Stimulated activated CD4-positive, alpha-beta T cell treated with anti-CD3 and anti-CD28 coated beads, Interleukin-4, amount 100 ng/mL, for 1 hour (primary cell): ENCODE measurements around the gene SEMA3C.

Source experiments
- DNase-seq: peaks from one replicate; pipeline ENCODE4 v3.0.0-alpha.2; 2020

Gene SEMA3C

DNA sequence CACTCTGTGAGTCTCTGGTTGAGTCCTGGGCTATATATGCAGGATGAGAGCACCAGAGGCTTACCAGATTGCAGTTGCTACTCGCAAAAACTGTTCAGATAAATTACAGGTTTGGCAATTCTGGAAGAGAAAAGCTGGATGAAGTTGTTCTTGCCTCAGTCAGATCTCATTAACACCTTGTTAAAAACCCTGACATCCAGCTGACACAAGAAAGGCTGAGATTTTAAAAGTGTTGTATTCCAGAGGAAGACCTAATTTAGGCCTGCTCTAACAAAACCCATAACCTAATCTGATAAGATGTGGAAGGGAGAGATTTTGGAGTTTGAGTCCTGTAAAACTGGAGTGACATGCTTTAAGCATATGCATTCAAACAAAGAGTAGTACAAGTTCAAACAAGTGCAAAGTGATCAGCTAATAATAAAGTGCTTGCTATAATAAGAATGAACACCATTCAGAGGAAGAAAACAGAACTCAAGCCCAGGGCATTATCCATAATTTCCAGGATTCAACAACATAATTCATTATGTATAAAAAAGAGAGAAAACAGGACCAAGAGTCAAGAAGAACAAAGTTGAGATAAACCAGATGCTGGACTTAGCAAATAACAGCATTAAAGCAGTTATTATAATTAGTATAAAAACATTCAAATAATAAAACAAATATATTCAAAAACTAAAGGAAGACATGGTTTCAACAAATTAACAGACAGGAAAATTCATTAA, 144.9 kb downstream of the SEMA3C start:
- no peak for DNase-seq

- no peak for DNase-seq
Observed at GRCh38 chr7:80772347-80772993, 146.4 kb downstream of the SEMA3C start.

DNA sequence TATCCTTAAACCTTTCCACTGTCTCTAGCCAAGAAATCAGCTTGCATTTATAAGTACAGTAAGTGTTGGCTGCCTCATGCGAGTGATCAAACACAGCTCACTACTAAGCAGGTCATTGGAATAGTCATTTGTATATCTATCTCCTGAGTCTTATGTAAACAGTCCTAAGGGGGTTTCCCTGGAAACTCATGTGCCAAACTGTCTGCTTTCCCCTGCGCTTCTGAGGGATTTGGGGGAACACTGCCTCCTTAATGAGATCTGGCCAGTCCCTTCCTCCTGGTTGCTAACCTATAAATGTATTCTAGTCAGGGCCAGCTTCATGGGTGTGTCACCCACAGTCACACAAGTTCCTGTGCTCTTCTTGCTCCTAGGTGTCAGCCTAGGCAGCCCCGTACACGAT, 147.3 kb downstream of the SEMA3C start:
- DNase-seq: no peak

DNA sequence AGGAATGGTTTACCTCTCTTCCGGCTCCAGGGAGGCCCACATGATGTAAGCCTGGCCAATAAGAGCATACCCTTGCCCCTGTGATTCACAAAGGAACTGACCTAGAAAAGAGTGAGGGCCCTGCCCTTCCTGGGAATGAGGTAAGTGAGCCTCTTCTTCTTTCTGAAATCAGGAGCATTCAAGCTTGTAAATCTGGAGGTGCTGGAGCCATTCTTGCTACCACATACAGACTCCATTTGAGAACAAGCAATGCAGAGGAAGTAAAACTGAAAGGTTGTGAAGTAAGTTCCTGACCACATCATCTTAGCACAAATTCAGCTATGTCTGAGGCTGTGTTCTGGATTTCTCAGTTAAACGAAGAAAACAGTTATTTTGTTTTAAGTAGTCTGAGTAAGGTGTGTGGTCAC, 148.2 kb downstream of the SEMA3C start:
- no peak for DNase-seq

DNA sequence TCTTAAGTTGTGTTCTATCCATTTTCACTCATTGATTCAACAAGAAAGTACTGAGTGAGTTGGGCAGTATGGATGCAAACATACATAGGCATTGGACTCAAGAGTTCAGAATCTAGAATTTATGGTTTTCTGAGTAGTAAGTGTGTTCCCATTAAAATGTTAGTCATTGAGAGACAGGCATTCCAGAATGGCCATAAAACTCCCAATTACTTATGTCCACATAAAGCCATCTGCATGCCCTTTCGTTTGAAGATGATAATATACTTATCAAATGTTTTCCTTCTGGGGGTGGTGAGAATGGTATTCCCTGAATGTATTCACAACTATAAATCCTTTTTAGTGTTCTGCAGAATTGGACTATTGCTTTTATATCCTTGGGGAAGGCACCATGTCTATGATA, 148.8 kb downstream of the SEMA3C start:
- DNase-seq: no peak

DNA sequence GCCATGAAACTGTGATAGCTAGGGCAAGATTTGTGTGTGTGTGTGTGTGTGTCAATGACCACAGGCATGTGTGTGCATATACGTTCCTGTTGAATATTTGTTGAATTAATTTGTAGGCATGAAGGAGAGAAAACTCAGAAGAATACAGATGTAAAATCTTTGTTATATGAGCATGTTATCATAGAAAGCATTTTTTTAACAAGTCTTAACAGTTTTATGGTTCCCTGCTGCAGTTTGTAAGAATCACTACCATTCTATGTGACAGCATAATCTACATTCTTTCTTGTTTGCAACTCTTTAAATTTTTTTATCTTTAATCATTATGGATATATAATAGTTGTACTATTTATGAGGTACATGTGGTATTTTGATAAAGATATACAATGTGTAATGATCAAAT, 150.1 kb downstream of the SEMA3C start:
- no peak for DNase-seq

GRCh38 chr7:80767654-80768053, 151.2 kb downstream of the SEMA3C start:
- DNase-seq: no peak

- DNase-seq: no peak
Observed at GRCh38 chr7:80766724-80767123, 152.1 kb downstream of the SEMA3C start.

DNA sequence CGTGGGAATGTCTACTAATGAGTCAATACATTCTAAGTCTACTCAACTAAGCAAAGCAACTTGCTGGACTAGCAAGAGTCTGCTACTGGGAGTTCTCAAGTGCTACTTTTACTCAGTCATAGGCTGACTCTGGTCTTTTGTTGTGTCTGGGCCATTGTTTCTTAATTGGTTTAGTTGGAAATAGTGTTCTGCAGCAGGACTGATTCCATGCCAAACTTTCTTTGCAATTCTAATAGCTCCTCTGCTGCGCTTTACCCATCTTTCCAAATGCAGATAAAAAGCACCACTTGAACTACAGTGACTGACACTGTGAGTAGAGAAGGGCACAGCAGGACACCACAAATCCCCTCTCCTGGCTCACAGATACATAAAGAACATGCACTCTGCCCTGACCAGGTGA, 154.7 kb downstream of the SEMA3C start:
- no peak for DNase-seq

- DNase-seq: no peak
Observed at GRCh38 chr7:80763704-80764103, 155.1 kb downstream of the SEMA3C start.

DNA sequence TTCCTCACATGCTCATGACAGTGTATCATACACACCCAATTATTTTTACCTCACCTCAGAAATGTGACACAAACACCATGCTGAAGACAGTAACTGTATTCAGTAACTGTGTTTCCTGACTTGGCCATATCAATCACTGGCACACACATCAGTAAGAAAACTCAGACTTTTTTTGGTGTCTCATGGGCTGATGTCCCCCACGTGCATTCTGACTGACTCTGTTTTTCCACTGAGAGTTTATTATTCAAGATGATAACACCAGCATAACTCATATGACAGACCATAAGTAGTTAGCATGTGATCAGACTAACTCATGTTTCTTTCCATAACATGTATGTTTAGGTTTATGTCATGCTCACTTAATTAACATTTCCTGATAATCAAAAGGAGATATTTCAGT, 155.6 kb downstream of the SEMA3C start:
- no peak for DNase-seq

DNA sequence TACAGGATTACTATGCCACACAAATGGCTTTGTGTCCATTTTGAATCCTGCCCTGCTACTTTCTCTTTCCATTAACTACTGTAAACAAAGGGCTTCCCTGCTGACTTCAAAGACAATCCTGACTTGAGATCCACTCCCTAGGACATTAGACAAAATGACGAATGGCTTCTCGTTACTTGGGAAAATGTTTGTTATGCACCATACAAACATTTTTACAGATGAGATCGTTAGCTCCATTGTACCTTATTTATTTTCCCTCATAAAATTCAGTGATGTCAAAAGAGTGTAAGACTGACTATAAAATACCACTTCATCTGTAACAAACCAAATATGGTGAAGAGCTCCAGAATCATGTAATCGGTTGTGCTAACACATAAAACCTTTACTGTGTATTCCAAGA, 158.6 kb downstream of the SEMA3C start:
- no peak for DNase-seq

DNA sequence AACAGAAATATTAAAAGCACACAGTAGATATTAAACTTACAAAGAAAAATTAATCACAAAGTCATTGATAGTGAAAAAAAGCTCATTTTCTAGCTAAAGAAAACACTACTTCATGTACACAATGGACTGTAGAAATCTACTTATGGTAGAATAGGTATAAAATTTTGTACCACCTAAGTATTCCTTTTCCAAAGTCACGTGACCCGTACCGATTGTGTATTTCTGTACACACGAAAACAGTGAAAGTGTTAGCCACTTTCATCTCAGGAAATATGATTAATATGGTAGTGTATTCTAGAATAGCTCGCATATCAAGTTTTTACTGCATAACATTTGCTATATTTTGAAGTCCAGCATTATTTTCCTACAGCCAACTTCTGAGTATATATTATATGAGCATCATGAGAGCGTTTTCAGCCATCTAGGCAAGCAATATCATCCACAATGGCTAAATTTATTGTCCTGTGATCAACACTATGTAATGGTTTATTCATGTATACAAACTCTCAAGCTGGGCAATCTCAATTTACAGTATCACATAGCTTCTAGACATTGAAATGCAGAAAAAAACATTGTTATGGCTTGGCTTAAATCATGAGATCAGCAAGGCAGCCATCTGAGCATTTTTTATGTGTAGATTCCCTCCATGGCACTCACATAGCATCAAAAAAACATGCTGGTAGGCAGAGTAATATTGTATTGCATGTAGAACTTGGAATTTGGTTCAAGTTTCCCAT, 165.7 kb downstream of the SEMA3C start:
- DNase-seq: no peak

- DNase-seq: no peak
Observed at GRCh38 chr7:80749270-80749669, 169.6 kb downstream of the SEMA3C start.

- DNase-seq: no peak
Observed at GRCh38 chr7:80748363-80749042, 170.3 kb downstream of the SEMA3C start.

DNA sequence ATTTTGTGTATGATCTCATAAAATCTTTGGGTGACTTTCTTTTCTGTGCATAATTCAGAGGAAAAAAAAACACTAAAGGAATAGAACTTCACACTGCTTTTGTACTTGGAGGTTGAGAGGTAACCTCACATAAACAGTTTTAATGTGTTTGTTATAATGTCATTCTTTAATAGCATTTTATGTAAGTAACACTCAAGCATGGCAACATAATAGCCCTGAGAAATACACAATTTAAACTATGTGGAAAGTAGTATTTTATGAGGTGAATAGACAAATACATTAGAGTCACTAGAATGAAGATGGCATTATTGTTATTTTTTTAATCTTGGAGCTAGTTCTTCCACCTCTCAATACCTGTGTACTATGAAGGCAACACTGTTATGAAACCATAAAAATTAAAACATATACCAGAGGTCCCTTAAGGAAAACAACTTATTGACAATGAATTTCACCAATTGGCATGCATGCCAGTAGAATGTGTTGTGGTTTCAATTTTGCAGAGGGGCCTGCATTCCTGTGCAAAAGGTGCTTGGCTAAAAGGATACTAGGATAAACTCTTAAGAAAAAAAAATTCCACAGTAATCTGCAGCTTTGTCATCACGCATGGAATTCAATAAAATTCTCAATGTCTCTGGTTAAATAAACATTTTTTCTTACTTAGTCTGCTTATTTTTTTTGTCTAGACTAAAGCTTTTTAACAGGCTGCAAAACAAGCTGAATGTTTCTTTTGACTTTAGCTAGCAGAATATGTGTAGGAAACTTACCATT, 177.9 kb downstream of the SEMA3C start:
- no peak for DNase-seq

- no peak for DNase-seq
Observed at GRCh38 chr7:80736371-80737125, 182.3 kb downstream of the SEMA3C start.

- DNase-seq: no peak
Observed at GRCh38 chr7:80735330-80735729, 183.5 kb downstream of the SEMA3C start.

DNA sequence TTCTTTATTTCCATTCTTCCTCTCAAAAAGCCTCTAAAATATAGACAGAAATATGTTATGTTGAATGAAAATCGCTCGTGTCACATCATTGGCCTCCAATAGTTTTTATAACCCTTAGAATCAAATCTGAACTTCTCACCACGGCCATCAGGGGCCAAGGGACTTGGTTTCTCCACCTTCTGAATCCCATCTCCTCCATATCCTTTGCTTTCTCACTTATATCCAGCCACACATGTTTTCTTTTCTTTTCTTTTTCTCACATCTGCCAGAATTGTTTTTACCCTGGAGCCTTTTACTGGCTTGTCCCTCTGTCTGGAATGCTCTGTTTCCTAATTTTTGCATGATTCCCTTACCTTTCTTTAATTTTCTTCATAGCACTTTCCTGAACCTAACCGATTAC, 184.8 kb downstream of the SEMA3C start:
- DNase-seq: no peak

GRCh38 chr7:80733333-80733915, 185.4 kb downstream of the SEMA3C start:
- DNase-seq: no peak

- no peak for DNase-seq
Observed at GRCh38 chr7:80732630-80733029, 186.2 kb downstream of the SEMA3C start.

GRCh38 chr7:80731281-80731680, 187.6 kb downstream of the SEMA3C start:
- DNase-seq: no peak
